Upper lobe of left lung (tissue), 6 donors: ENCODE measurements around the gene DUOX1. TPM values are rescaled to one million over a fixed set of nuclear protein-coding genes. Genes with fewer than 3 reads are reported as not detected.

Source experiments
- ATAC-seq, 2 donors: fragments of 200-7000 bp; cut with Tn5 transposase; one replicate each; pipeline ENCODE4 v1.9.1; 2022; ENCODE audit warnings: mild to moderate bottlenecking in 2 of 2, moderate library complexity in 2 of 2; ENCODE audit not compliant: low FRiP score in 2 of 2
- DNase-seq, 2 donors: peaks; one replicate each; pipeline ENCODE4 v3.0.0-alpha.2; 2019 to 2020
- H3K27ac ChIP-seq, 4 donors: fragments of 200-600 bp; sonication (generic); one replicate each; pipeline ENCODE4 v1.5.1; 2016 to 2019
- H3K27me3 ChIP-seq, 4 donors: fragments of 200-600 bp; sonication (generic); one replicate each; pipeline ENCODE4 v1.5.1; 2017 to 2019
- H3K36me3 ChIP-seq, 4 donors: fragments of 200-600 bp; sonication (generic); one replicate each; pipeline ENCODE4 v1.5.1; 2016 to 2019
- H3K4me1 ChIP-seq, 4 donors: fragments of 200-600 bp; sonication (generic); one replicate each; pipeline ENCODE4 v1.5.1; 2018 to 2019
- H3K4me3 ChIP-seq, 4 donors: fragments of 200-600 bp; sonication (generic); one replicate each; pipeline ENCODE4 v1.5.1; 2017 to 2019; ENCODE audit warnings: mild to moderate bottlenecking in 2 of 4, moderate library complexity in 1 of 4
- H3K9me3 ChIP-seq, 4 donors: fragments of 200-600 bp; sonication (generic); one replicate each; pipeline ENCODE4 v1.5.1; 2018 to 2019
- EP300 ChIP-seq, 4 donors: sonication (generic); formaldehyde crosslinking; IDR thresholded peaks; one replicate each; pipeline ENCODE4 v1.5.1; 2017; ENCODE audit warnings: antibody characterized with exemption in 4 of 4, control low read depth in 2 of 4
- POLR2A ChIP-seq, 4 donors: fragments of 450-650 bp; IDR thresholded peaks; one replicate each; pipeline ENCODE4 v1.5.1; 2016 to 2017; ENCODE audit warnings: antibody characterized with exemption in 4 of 4, mild to moderate bottlenecking in 2 of 4
- POLR2AphosphoS5 ChIP-seq, 2 donors: sonication (generic); formaldehyde crosslinking; IDR thresholded peaks; one replicate each; pipeline ENCODE4 v1.5.1; 2017; ENCODE audit warnings: antibody characterized with exemption in 2 of 2
- WGBS, 2 donors: methylation state at CpG; one replicate each; pipeline ENCODE4 v1.1.5; 2017 to 2018; 5-methylcytosine and 5-hydroxymethylcytosine counted together
- total RNA-seq, 6 donors: library from RNA; depleted of rRNA in 4 of 6; stranded (reverse); fragments of >200 nt in 4 of 6; gene quantifications; one replicate each; pipeline versions ENCODE4 v1.1.0 to v1.2.1, GENCODE V29; 2016 to 2021
- TF ChIP-seq, protein P1 (sequence below), 6 experiments: fragments of 450-650 bp in 4 of 6; fragments of 200-600 bp in 2 of 6; sonication (generic) in 2 of 6; IDR thresholded peaks; one replicate each; pipeline ENCODE4 v1.5.1; 2016 to 2019; ENCODE audit warnings: antibody characterized with exemption in 6 of 6
- donor health status: DM: no; HTN: no; CAD: no; lungs with moderate emphysema.
- donor health status: DM: no; HTN: yes; CAD: no; lungs with severe emphysema.

The DUOX1 gene
- total RNA-seq, 6 donors from 2014 or later: 215 to 1,314 (median 495) TPM

DNA sequence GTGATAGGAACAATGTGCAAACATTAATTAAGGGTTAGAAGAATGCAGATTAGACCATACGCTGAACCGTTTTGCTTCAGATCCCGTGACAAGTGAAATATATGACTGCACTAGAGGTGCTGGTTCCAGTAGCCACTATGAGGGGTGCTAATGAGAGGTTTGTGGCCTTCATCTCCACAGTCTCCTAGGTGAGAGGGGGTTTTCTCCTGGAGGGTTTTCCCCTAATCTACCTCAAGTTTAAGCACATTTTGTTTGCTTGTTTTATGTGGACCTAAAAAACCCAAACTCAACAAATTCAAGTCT lies 71.7 kb downstream of the DUOX1 start:
- DNase-seq (no peak), ATAC-seq (no peak)
- peak overlapping the region in 2 of 4 donors; percentile 77 to 92 for H3K4me3 ChIP-seq
- WGBS, 2 donors: 90 to 95% methylated on average over 3 of the region's 3 CpGs
- H3K27ac ChIP-seq: peak overlapping the region in 3 of 4 donors; percentile 95 to 98 (median 96)
- H3K4me1 ChIP-seq: peaks cover 8 to 18% (median 13%) of the 10 kb centered on the region in 4 donors
- no peaks in the 10 kb centered on the region for H3K9me3 ChIP-seq
- no peaks in the 10 kb centered on the region for H3K36me3 ChIP-seq
- TF ChIP-seq POLR2AphosphoS5 (IDR thresholded peaks at IDR 0.05): no peak
- TF ChIP-seq, protein P1, sequence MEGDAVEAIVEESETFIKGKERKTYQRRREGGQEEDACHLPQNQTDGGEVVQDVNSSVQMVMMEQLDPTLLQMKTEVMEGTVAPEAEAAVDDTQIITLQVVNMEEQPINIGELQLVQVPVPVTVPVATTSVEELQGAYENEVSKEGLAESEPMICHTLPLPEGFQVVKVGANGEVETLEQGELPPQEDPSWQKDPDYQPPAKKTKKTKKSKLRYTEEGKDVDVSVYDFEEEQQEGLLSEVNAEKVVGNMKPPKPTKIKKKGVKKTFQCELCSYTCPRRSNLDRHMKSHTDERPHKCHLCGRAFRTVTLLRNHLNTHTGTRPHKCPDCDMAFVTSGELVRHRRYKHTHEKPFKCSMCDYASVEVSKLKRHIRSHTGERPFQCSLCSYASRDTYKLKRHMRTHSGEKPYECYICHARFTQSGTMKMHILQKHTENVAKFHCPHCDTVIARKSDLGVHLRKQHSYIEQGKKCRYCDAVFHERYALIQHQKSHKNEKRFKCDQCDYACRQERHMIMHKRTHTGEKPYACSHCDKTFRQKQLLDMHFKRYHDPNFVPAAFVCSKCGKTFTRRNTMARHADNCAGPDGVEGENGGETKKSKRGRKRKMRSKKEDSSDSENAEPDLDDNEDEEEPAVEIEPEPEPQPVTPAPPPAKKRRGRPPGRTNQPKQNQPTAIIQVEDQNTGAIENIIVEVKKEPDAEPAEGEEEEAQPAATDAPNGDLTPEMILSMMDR (IDR thresholded peaks at IDR 0.05): no peak
- TF ChIP-seq POLR2A (IDR thresholded peaks at IDR 0.05): no peak
- no peak for TF ChIP-seq EP300 (IDR thresholded peaks at IDR 0.05)
- no peaks in the 10 kb centered on the region for H3K27me3 ChIP-seq

DNA sequence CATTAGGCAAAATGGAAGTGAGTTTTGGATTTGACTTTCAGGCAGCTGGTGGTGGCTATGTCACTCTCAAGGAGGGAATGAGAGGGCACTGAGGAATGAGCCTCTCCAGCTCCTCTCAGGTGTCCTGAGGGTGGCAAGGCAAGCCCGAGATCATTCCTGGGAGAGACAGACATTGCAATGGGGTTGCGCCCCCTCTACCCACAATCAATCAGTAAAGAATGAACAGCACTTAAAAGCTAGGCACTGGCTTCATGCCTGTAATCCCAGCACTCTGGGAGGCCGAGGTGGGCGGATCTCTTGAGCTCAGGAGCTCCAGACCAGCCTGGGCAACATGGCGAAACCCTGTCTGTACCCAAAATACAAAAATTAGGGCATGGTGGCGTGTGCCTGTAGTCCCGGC lies 72.1 kb downstream of the DUOX1 start:
- H3K27ac ChIP-seq: no peak overlapping the region
- ATAC-seq: no peak

DNA sequence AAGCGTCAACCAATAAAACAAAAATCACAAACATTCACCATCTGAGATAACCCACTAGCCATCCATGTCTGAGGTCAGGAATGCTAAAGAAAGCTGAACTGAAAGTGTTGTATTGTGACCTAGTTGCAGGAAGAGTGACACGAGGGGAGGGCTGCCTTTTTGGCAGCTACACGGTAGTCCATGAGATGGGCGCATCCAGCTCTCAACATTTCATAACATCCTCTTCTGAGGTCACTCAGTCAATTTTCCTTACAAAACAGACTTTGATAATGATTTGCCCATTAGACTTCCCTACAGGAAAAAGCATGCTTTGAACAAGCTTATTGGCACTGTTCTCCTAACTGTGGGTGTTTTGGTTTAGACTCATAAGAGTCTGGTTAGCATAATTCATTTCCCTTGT lies 73.4 kb downstream of the DUOX1 start:
- Histone ChIP-seq H3K27me3 (no peaks in the 10 kb centered on the region), H3K9me3 (no peaks in the 10 kb centered on the region), H3K4me3 (no peak overlapping the region), H3K4me1 (peaks cover 8 to 15% (median 13%) of the 10 kb centered on the region in 4 donors), H3K36me3 (no peaks in the 10 kb centered on the region), H3K27ac (peak overlapping the region in 1 of 4 donors; percentile 18)
- no peak for ATAC-seq
- 13 to 20% methylated on average over 4 of the region's 4 CpGs for WGBS, 2 donors
- no peak for TF ChIP-seq EP300 (IDR thresholded peaks at IDR 0.05)
- no peak for TF ChIP-seq POLR2AphosphoS5 (IDR thresholded peaks at IDR 0.05)
- TF ChIP-seq, protein P1 (IDR thresholded peaks at IDR 0.05): no peak
- no peak for TF ChIP-seq POLR2A (IDR thresholded peaks at IDR 0.05)
- no peak for DNase-seq

More for the DNA sequence above, 72.1 kb downstream of the DUOX1 start:
- no peak for DNase-seq
- Histone ChIP-seq H3K27me3 (no peaks in the 10 kb centered on the region), H3K4me3 (no peak overlapping the region), H3K36me3 (no peaks in the 10 kb centered on the region), H3K4me1 (peaks cover 8 to 18% (median 13%) of the 10 kb centered on the region in 4 donors), H3K9me3 (no peaks in the 10 kb centered on the region)
- WGBS, 2 donors: 76 to 87% methylated on average over 6 to 7 of the region's 7 CpGs
- TF ChIP-seq, protein P1 (IDR thresholded peaks at IDR 0.05): no peak
- no peak for TF ChIP-seq POLR2A (IDR thresholded peaks at IDR 0.05)
- no peak for TF ChIP-seq POLR2AphosphoS5 (IDR thresholded peaks at IDR 0.05)
- TF ChIP-seq EP300 (IDR thresholded peaks at IDR 0.05): no peak

DNA sequence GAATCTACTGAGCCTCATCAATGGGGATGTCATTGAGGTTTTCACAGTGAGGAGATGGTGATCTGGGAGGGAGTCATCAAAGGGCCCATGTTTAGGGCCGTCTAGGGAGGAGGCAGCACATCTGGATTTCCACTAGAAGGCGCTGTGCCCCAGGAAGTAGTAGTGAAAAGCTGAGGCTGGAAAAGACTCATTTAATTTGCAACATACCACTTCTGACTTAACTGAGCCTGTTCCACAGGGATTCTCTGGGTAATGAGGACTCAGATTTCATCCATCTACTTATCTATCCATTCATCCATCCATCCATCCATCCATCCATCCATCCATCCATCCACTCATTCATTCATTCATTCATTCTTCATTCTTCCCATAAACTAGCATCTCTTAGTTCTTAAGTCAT lies 75.4 kb downstream of the DUOX1 start:
- peak in 1 of 2 donors; percentile 34 for ATAC-seq
- Histone ChIP-seq H3K27me3 (no peaks in the 10 kb centered on the region), H3K4me3 (no peak overlapping the region), H3K36me3 (no peaks in the 10 kb centered on the region), H3K27ac (no peak overlapping the region), H3K4me1 (peaks cover 0 to 11% (median 8%) of the 10 kb centered on the region in 4 donors), H3K9me3 (no peaks in the 10 kb centered on the region)
- DNase-seq: peak in 1 of 2 donors; percentile 65
- 4 to 15% methylated on average over 2 of the region's 2 CpGs for WGBS, 2 donors
- TF ChIP-seq POLR2A (IDR thresholded peaks at IDR 0.05) (no peak), EP300 (IDR thresholded peaks at IDR 0.05) (no peak), POLR2AphosphoS5 (IDR thresholded peaks at IDR 0.05) (no peak)
- TF ChIP-seq, protein P1 (IDR thresholded peaks at IDR 0.05): peak; percentile 38 to 75 (median 66)

DNA sequence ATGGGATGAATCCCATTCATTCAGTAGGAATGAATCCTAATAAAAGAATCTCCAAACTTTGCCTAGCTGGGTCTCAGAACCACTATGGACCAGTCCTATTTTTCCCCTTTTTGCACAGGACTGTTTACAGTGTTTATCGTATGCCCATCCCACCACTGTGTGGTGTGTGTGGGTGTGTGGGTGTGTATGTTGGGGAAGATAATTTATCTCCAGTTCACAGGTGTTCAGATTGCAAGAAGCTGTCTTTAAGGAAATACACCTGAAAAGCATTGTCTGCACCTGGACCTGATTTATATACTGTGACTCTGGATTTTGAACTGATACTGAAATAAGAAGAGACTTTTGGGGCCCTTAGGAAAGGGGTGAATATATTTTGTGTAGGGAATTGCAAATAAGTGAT lies 82.7 kb downstream of the DUOX1 start:
- WGBS, 2 donors: 89 to 92% methylated on average over 1 of the region's 1 CpG
- no peak for ATAC-seq
- DNase-seq: no peak
- no peaks in the 10 kb centered on the region for H3K4me1 ChIP-seq
- H3K27ac ChIP-seq: no peak overlapping the region
- H3K27me3 ChIP-seq: no peaks in the 10 kb centered on the region
- no peaks in the 10 kb centered on the region for H3K36me3 ChIP-seq
- H3K4me3 ChIP-seq: no peak overlapping the region
- no peaks in the 10 kb centered on the region for H3K9me3 ChIP-seq
- TF ChIP-seq, protein P1 (IDR thresholded peaks at IDR 0.05): no peak
- TF ChIP-seq EP300 (IDR thresholded peaks at IDR 0.05) (no peak), POLR2AphosphoS5 (IDR thresholded peaks at IDR 0.05) (no peak), POLR2A (IDR thresholded peaks at IDR 0.05) (no peak)
